SK-N-DZ (cell line): ENCODE results near the gene TUT4.
A peak's percentile ranks its signal among the peaks of the same experiment; 100 is the strongest.

Experiments used
- DNase-seq: peaks from one replicate; pipeline ENCODE4 v3.0.0-alpha.2; 2015; ENCODE audit warnings: low spot score

Gene TUT4

DNA sequence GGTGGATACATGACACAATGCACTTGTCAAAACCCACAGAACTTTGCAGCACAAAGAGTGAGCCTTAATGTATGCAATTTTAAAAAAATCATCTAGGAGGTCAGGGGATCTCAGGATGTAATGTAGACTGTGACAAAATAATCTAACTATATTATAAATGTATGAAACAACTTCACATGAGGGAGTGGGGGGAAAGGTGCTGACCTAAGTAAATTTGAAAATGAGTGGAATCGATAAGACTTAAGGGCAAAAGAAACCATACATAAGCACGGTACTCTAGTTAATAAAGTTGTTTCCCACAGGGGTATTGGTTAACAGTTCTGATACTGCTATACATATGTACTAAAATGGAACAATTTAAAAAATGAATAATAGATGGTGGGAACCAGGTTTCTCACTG, 83.8 kb downstream of the TUT4 start:
- no peak for DNase-seq

DNA sequence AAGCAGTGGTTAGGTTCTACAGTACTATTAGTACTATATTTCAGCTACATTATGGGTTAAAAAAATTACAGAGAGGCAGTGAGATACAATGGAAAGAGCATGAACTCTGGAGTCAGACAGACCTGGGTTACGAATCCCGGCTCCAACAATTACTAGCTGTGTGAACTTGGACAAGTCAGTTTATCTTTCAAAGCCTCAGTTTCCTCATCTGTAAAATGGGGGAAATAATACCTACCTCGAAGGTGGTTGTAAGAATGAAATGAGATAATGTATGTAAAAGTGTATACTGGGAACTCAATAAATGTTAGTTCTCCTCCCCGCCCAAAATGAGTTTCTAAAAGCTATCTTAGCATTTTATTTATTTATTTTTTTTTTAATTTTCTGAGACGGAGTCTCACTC, 89.0 kb downstream of the TUT4 start:
- no peak for DNase-seq

DNA sequence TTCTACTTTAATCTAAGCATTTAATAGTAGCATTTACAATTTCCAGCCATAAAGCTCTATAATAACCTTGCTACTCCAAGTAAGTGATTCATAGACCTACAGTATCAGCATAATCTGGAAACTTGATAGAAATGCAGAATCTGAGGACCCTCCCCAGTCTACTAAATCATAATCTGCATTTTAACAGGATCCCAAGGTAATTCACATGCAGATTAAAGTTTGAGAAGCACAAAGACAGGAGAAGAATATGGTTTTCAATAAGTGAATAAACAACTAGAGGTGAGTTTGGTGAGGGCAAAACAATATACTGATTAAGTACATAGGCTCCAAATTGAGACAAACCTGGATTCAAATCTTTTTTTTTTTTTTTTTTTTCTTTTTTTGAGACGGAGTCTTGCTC, 91.1 kb downstream of the TUT4 start:
- no peak for DNase-seq

DNA sequence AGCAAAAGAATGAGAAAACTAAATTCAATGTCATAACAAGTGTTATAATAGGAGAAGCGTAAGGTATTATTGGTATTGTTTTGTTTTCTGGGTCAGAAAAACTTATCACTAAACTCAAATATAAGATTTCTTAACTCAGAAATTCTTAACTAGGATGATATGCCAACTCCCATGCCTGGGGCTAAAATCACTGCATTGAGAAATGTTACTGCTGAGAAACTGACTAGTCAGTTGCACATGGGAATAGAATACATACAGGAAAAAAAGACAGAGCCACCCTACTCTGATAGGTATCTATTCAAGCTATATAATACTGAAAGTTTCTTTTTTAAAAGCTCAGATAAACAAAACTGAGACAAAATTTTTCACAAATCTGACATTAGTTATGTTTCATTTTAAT, 92.2 kb downstream of the TUT4 start:
- no peak for DNase-seq

DNA sequence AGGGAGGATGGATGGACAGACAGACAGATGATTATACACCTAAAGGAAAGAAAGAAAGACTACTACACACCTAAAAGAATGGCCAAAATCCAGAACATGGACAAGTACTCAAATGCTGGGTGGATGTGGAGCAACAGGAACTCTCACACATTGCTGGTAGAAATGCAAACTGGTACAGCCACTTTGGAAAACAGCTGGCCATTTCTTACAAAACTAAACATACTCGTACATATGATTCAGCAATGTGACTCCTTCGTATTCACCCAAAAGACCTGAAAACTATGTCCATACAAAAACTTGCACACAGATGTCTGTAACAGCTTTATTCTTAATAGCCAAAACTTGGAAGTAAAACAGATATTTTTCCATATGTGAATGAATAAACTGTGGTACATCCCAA, 97.2 kb downstream of the TUT4 start:
- no peak for DNase-seq

DNA sequence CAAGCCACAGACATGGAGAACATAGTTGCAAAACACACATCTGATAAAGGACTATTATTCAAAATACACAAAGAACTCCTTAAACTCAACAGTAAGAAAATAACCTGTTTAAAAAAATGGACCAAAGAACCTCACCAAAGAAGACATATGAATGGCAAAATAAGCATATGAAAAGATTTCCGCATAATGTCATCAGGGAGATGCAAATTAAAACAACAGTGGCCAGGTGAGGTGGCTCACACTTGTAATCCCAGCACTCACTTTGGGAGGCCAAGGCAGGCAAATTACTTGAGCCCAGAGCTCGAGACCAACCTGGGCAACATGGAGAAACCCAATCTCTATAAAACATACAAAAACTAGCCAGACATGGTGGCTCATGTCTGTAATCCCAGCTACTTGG, 98.1 kb downstream of the TUT4 start:
- no peak for DNase-seq

DNA sequence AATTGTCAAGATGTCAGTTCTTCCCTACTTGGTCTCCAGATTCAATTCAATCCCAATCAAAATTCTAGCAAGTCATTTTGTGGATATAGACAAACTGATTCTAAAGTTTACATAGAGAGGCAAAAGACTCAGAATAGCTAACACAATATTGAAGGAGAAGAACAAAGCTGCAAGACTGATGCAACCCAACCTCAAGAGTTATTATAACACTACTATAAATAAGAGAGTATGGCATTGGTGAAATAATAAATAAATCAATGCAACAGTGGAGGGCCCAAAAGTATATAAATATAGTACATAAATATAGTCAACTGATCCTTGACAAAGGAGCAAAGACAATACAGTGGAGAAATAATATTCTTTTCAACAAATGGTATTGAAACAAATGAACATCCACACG, 98.8 kb downstream of the TUT4 start:
- DNase-seq: no peak

DNA sequence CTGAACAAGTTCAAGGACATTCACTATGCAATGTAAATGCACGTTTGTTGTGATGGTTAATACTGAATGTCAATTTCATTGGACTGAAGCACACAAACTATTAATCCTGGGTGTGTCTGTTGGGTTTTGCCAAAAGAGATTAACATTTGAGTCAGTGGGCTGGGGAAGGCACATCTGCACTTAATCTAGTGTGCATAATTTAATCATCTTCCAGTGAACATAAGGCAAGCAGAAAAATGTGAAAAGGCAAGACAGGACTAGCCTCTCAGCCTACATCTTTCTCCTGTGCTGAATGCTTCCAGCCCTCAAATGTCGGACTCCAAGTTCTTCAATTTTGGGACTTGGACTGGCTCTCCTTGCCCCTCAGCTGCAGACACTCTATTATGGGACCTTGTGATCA, 108.4 kb downstream of the TUT4 start:
- peak; percentile 38 for DNase-seq

DNA sequence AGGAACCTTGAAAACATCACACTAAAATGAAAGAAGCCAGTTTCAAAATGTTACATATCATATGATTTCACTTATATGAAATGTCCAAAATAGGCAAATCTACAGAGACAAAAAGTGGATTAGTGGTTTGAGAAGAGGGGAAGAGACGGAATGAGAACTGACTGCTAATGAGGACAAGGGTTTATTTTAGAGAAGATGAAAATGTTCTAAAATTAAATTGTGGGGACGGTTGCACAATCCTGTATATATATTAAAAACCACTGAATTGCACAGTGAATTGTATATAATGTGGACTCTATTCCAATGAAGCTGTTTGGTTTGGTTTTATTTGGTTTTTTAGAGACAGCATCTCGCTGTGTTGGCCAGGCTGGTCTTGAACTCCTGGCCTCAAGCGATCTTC, 112.9 kb downstream of the TUT4 start:
- no peak for DNase-seq

DNA sequence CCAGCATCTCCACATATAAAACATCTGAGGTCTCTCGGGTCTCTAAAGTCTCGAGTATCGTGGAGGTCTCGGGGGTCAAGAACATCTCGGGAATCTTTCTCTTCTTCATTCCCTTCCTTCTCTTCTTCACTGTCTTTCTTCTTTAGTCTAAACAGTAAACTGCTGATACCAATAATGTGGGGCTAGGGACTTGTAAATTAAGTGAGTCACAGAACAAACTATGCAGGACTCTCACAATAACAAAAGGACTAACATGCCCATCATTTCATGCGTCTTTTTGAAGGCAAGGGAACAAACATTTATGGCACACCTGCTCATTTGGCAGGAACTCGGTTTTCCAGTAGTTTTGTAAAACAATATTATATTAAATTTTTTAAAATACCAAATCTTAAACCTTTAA, 116.1 kb downstream of the TUT4 start:
- no peak for DNase-seq

DNA sequence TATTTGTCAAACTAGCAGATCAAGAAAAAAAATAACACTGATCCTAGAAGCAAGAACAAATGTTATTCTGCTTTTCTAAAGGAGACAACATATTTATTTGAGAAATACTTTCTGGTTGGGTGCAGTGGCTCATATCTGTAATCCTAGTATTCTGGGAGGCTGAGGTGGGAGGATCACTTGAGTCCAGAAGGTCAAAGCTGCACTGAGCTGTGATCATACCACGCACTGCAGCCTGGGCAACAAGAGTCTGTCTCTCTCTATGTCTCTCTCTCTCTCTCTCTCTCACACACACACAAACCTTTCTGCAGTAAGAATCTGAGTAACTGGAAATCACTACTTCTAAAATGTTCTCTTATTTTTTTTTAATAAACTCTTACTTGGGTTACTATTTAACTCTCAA, 117.2 kb downstream of the TUT4 start:
- no peak for DNase-seq

DNA sequence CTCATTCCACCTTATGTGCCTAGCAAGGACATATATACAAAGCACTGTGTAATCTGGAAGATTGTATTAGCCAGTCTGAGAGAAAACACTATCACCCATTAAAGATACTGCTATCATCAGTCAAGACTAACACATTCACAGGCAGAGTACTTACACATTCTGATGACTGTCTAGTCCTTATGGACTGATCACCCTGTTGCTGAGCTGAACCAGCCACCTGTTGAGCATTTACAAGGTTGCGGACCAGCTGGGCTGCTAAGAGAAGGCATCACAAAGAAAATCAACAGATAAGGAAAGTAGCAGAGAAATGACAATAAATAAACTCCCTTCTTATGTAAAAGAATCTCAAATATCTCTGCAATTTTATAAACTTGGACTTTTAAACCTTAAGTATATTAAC, 117.7 kb downstream of the TUT4 start:
- no peak for DNase-seq

DNA sequence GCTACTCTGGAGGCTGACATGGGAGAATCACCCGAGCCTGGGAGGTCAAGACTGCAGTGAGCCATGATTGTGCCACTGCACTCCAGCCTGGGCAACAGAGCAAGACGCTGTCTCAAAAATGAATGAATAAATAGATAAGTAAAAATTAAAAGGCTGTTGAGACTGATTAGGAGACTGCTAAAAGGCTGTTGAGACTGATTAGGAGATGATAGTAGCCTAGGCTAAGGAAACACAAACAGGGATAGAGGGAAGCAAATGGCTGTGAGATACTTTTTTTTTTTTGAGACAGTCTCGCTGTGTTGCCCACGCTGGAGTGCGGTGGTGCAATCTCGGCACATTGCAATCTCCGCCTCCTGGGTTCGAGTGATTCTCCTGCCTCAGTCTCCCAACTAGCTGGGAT, 120.1 kb downstream of the TUT4 start:
- DNase-seq: no peak

DNA sequence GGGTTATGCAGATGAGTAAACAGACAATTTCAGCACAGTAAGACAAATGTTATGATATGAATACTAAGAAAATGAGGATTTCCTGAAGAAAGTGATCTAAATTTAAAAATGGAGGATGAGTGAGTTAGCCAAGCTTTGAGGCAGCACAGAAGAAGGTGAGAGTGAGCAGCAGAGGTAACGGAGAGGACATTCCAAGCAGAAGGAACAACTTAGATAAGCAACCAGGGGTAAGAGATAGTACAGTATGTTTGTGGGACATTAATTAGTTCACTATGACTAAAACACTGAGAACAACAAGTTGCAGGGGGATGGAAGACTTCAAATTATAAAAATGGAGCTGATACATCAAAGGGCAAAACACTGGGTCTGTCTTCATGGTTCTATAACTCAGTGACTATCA, 125.7 kb downstream of the TUT4 start:
- no peak for DNase-seq

DNA sequence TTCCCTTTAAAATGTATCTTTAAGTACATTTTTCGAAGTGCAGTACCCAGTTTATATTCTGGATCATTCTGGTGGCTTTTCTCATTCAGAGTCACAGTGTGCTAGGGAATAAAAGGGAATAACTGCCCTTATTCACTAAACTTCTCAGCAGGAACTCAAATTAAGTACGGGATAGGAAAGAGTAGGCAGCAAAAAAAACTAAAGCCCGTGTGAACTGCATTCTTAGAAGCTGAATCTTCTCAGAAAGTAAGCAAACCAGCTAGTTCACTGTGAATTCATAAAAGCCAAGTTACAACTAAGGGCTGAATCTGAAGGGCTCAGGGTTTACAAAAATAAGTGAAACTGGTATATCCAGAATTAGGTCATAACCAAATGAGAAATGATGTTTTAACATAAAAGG, 126.5 kb downstream of the TUT4 start:
- no peak for DNase-seq

DNA sequence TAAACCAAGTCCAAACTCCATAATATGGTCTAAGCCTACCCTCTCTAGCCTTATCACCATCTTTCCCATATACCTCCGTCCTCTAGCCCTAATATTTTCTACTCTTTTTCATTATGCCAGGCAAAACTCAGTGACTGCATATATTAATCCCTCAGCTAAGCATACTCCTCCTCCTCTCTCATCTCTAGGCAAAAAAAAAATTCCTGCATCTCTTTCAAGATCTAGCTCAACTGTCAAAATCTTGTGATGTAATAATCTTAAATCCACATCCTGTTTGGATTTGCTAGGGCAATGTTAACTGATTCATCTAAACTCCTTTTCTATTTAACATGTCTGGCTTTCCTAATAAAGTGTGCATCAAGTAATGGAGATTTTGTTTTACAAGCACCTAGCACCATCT, 128.1 kb downstream of the TUT4 start:
- no peak for DNase-seq

DNA sequence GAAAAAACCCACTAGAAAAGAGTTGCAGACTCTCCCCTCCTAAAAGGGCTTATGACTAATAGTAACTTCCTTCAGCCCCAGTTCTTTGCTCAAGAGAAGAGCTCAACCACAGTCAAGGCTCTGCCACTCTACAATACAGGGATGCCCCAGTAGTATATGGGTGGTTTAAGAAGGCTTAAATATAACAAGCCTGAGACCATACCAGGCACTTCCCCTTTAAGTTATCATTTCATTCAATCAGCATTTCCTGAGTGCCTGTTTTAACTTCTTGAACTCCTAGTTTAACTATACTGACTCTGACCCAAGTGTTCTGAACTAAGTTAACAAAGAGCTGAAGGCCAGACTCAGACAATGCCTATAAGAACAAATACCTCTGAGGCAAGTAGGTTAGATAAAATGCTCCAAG, 128.7 kb downstream of the TUT4 start:
- DNase-seq: no peak

DNA sequence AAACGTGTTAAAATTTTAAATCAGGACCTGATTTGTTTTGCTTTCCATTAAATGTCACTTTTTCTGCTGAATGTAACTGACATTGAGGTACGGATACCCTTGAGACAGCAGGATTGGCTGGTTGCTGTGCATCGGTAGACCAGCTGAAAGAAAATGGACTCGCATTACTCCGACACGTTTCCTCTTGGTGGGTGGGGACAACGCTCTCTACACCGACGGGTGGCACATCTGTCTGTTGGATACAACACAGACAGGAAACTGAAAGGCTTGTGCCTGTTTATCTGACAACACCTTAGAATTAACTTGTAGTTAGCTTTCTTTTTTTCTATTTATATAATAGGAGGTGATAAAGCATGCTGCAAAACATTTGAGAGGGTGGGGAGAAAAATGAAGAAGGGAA, 129.1 kb downstream of the TUT4 start:
- DNase-seq: no peak

DNA sequence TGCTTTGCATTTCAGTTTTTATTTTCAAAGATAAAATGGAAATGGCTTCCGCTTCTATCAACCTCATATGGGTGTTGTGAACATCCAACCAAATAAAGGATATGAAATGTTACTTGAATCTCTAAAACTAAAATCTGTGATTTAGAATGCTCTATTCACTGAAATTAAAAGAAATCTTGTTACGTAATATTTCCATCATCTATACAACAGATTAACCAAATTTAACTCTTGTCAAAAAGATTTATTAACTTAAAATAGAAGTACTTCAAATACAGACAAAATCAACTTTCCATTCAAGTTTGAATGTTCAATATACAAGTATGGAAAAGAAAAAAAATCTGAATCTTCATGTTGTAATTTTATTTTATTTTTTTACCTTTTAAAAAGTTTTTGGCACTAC, 129.8 kb downstream of the TUT4 start:
- no peak for DNase-seq

DNA sequence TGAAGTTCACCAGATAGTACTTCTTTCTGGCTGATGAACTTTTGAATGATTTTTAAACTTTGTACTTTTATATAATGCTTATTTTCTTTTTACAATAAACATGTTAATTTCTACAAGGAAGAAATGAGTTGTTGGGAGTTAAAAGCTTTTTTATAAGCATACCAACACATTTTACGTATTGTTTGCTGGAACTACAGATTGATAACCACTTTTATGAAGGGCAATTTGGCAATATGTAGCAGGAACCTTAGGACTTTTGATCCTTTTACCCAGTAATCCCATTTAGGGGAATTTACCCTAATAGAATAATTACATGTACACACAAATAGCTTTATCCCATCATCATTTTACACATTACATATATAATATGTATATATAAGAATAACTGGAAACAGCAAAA, 132.2 kb downstream of the TUT4 start:
- no peak for DNase-seq

DNA sequence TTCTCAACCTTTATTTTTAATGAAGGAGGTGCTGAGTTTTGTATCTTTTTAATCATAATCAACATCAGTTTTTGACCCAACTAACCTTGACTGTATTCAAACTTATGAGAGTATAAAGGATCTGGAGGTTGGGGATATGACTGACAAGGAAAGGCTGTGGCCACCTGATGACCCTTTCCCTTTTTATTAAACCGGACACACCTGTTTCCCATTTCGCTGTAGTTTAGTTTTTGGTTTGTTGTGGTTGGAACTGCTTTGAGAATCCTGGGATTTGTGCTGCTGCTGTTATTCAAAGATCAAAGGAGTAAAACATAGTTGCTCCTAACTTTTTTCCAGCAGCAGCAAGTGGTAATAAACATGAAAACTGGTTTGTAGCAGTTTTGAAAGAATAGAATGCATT, 136.1 kb downstream of the TUT4 start:
- DNase-seq: no peak

DNA sequence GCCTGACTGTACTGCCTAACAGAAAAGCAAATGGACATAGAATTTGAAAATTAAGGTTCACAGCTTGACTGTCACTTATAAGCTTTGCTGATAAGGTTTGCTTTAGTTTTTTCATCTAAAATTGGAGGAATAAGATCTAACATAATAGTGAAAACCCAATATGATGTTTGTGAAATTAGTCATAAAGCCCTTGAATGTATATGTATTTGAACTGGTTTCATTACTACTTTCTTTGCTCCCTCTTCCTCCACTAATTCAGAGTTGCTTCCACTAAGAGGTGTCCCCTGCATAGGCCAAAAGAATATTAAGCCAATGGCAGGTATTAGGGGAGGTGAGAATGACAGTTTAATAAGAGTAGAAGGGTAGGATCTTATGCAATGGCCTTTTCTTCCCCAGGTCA, 137.9 kb downstream of the TUT4 start:
- DNase-seq: no peak

DNA sequence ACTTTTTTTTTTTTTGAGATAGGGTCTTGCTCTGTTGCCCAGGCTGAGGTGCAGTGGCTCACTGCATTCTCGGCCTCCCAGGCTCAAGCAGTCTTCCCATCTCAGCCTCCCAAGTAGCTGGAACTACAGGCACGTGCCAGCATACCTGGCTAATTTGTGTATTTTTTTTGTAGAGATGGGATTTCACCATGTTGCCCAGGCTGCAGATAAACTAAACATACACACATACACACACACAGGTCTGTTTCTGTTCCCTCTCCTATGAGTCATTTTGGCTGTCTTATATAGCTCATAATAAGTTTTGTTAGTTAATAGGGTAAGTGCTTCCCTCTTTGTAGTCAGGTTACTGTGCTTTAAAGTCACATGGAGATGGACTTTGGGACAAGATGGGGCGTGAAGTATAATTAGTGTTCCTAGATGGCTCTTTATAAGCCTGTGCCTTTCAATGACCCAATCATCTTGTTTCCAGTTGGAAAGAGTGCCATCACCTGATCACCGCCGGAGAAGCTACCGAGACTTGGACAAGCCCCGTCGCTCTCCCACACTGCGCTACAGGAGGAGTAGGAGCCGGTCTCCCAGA, 139.4 kb downstream of the TUT4 start:
- no peak for DNase-seq

DNA sequence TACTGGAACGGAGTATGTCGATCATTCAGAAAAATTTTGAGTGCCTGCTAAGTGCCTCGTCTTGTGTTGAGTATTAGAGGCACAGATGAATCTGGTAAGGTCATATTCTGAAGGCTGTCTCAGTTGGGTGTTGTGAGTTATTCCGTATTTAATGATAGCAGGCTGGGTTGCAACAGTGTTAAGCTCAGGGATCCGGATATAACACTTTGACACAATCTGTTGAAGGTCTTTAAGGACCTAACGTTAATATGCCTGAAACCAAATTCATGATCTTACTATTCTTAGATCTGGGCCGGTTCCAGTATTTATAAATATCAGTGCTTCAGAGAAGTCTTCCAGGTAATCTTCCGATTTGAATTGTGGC, 147.9 kb downstream of the TUT4 start:
- DNase-seq: no peak
